ENCODE results near the gene ADAM29.
A peak's percentile ranks its signal among the peaks of the same experiment; 100 is the strongest.
"Not testable (repeated sequence)": the region's sequence is repeated elsewhere in the genome, so short reads cannot be mapped to it uniquely, and the experiment has no call there.

Gene ADAM29

GRCh38 chr4:174918058-174918457 is at the start of gene ADAM29:
Gene ADAM29, plus strand, starts transcription at chr4:174918358. Its CDS starts 57,168 bp downstream, at chr4:174975526.
- DNase-seq: no peak

GRCh38 chr4:174869339-174869738 is 48.8 kb upstream of the ADAM29 start:
- DNase-seq: no peak

GRCh38 chr4:174870311-174870710 is 47.8 kb upstream of the ADAM29 start:
- DNase-seq: no peak

- DNase-seq: no peak
Observed at GRCh38 chr4:174871407-174871806, 46.8 kb upstream of the ADAM29 start.

- not testable (repeated sequence) for DNase-seq
Observed at GRCh38 chr4:174873146-174873545, 45.0 kb upstream of the ADAM29 start.

- peak in 1 of 2 experiments; percentile 16 for DNase-seq
Observed at GRCh38 chr4:174873931-174874330, 44.2 kb upstream of the ADAM29 start.

- DNase-seq: no peak
Observed at GRCh38 chr4:174874898-174875297, 43.3 kb upstream of the ADAM29 start.

GRCh38 chr4:174880001-174880400 is 38.2 kb upstream of the ADAM29 start:
- DNase-seq: no peak

GRCh38 chr4:174882317-174882992 is 35.7 kb upstream of the ADAM29 start:
- DNase-seq: no peak

GRCh38 chr4:174907508-174907907 is 10.7 kb upstream of the ADAM29 start:
- no peak for DNase-seq

- DNase-seq: no peak
Observed at GRCh38 chr4:174910271-174910670, 7.9 kb upstream of the ADAM29 start.

GRCh38 chr4:174912919-174913543 is 5.1 kb upstream of the ADAM29 start:
- DNase-seq: no peak

GRCh38 chr4:174919886-174920423 is 1.8 kb downstream of the ADAM29 start:
- no peak for DNase-seq

- no peak for DNase-seq
Observed at GRCh38 chr4:174926958-174927357, 8.8 kb downstream of the ADAM29 start.

GRCh38 chr4:174928174-174928573 is 10.0 kb downstream of the ADAM29 start:
- no peak for DNase-seq

- DNase-seq: no peak
Observed at GRCh38 chr4:174928575-174929253, 10.6 kb downstream of the ADAM29 start.

GRCh38 chr4:174929346-174929745 is 11.2 kb downstream of the ADAM29 start:
- no peak for DNase-seq

- no peak for DNase-seq
Observed at GRCh38 chr4:174930895-174931294, 12.7 kb downstream of the ADAM29 start.

GRCh38 chr4:174933083-174933482 is 14.9 kb downstream of the ADAM29 start:
- DNase-seq: no peak

GRCh38 chr4:174934360-174934759 is 16.2 kb downstream of the ADAM29 start:
- no peak for DNase-seq

GRCh38 chr4:174935607-174936006 is 17.4 kb downstream of the ADAM29 start:
- DNase-seq: no peak

- DNase-seq: no peak
Observed at GRCh38 chr4:174940002-174940401, 21.8 kb downstream of the ADAM29 start.

GRCh38 chr4:174946246-174946645 is 28.1 kb downstream of the ADAM29 start:
- DNase-seq: no peak

GRCh38 chr4:174948826-174949225 is 30.7 kb downstream of the ADAM29 start:
- no peak for DNase-seq
